NB4 (cell line): Measurements from ENCODE around the gene BCAR3.

Experiments
- DNase-seq: peaks from one replicate; pipeline ENCODE4 v3.0.0; 2010; ENCODE audit warnings: low read depth
- H3K4me3 ChIP-seq: one replicate; pipeline ENCODE4 v1.5.1; 2011; ENCODE audit warnings: mild to moderate bottlenecking, low read depth, low read length, moderate library complexity
- MYC ChIP-seq: IDR thresholded peaks from 2 replicates; pipeline ENCODE4 v1.6.1; 2011; ENCODE audit warnings: low read depth, low read length
- POLR2A ChIP-seq: IDR thresholded peaks from 2 replicates; pipeline ENCODE4 v1.6.1; 2011; ENCODE audit warnings: mild to moderate bottlenecking; ENCODE audit not compliant: insufficient read length; ENCODE audit errors: extremely low read depth
- TF ChIP-seq, protein P1 (sequence below): IDR thresholded peaks from 2 replicates; pipeline ENCODE4 v1.6.1; 2011; ENCODE audit warnings: low read depth, low read length
- TF ChIP-seq, protein P2 (sequence below): IDR thresholded peaks from one replicate; pipeline ENCODE4 v1.5.1; 2012; ENCODE audit warnings: low read depth, low read length

The BCAR3 gene

DNA sequence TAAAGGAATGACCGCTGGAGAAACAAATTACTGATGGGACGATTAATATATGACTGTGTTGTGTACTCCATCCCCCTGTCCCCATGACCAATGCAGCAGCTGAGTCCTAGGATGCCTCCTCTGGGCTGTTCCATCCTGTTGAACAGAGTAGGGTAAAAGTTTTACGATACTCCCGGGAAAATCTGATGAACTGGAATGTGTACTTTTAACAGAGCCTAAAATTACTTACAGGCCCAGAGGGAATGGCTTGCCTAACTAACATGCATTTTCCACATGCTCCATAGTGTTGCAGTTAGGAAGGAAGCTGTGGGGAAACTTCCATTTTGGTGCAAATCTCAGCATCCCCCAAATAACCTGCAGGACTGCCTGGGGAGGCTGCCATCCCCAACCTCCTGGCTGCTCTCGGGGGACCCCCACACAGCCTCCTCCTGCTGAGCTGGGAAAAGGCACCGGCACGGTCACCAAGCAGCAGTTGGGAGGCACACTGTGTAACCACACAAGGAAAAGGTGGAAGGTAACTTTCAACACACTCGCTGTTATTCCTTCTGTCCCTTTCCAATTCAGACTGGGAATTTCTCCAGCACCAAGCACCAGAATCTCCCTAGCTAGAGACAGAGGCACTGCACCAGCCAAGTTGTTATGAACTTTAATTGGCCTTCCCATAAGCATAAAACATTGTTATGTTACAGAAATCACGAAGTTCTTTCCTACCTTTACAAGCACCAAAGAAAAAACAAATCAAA, 97.2 kb downstream of the BCAR3 start:
- no peak overlapping the region for H3K4me3 ChIP-seq
- TF ChIP-seq POLR2A = no peak
- TF ChIP-seq, protein P1, sequence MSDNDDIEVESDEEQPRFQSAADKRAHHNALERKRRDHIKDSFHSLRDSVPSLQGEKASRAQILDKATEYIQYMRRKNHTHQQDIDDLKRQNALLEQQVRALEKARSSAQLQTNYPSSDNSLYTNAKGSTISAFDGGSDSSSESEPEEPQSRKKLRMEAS = no peak
- TF ChIP-seq MYC = no peak
- no peak for DNase-seq

DNA sequence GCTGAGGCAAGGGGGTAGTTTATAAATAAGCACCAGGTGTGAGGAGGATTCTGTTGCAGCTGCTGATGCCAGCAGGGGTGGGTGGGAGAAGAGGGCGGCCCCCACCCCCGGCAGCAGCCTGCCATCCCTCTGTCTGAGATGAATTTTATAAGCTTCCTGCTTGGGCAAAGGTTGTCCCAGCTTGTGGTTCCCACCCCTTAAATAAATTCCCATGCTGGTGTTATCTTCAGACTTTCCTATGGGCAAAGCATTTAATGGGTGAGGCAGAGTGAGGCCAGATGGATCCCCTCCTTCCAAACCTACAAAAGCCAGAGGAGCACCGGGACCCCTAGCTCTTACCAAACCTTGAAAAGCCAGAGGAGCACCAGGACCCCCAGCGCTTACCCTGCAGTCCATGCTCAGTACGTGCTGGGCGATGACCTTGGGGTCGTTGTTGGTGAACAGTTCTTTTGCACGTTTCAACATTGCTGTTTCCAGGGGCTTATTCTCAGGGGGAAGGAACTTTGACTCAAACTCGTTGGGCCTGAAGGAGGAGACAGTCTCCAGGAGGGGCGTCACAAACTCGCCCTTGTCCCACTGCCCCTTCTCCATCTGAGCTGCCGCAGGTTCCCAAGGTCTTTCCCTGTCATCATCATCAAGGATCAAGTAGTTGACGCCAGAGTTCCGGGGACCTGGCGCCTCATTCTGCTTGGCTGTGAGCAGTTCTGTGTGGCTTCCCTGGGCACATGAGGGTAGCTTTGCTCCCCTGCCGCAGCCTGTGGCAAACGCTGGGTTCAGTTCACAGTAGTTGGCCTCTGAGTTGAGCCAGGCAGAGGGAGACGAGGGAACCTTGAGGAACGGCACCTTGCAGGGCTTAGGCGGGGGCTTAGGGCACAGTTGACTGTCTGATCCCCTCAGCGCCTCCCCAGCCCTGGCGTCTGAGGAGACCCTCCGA, 99.5 kb downstream of the BCAR3 start:
- no peak overlapping the region for H3K4me3 ChIP-seq
- DNase-seq = no peak

DNA sequence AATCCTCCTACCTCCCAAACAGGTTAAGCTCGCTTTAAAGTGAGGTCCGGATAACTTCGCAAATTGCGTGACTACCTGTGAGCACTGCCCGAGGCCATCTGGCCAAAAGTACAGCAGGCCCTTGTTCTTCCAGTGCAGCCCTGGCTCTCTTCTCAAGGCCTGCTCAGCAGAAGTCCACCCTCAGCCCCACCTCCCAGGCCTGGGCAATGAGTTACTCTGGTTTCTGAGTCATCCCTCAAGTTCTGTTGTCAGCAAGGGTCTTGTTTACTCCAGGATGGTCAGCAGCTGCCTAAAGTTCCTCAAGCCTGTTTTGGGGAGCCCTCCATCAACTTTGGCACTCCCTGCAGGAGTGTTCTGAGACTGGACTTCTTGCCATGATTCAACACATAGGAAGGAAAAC, 101.7 kb downstream of the BCAR3 start:
- no peak overlapping the region for H3K4me3 ChIP-seq
- peak; percentile 4 for DNase-seq
- TF ChIP-seq MYC = no peak
- TF ChIP-seq, protein P1 = no peak
- no peak for TF ChIP-seq POLR2A
- TF ChIP-seq, protein P2, sequence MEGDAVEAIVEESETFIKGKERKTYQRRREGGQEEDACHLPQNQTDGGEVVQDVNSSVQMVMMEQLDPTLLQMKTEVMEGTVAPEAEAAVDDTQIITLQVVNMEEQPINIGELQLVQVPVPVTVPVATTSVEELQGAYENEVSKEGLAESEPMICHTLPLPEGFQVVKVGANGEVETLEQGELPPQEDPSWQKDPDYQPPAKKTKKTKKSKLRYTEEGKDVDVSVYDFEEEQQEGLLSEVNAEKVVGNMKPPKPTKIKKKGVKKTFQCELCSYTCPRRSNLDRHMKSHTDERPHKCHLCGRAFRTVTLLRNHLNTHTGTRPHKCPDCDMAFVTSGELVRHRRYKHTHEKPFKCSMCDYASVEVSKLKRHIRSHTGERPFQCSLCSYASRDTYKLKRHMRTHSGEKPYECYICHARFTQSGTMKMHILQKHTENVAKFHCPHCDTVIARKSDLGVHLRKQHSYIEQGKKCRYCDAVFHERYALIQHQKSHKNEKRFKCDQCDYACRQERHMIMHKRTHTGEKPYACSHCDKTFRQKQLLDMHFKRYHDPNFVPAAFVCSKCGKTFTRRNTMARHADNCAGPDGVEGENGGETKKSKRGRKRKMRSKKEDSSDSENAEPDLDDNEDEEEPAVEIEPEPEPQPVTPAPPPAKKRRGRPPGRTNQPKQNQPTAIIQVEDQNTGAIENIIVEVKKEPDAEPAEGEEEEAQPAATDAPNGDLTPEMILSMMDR = no peak

More for the DNA sequence above, 99.5 kb downstream of the BCAR3 start:
- TF ChIP-seq MYC = no peak
- no peak for TF ChIP-seq POLR2A
- TF ChIP-seq, protein P2 = no peak
- TF ChIP-seq, protein P1 = no peak

DNA sequence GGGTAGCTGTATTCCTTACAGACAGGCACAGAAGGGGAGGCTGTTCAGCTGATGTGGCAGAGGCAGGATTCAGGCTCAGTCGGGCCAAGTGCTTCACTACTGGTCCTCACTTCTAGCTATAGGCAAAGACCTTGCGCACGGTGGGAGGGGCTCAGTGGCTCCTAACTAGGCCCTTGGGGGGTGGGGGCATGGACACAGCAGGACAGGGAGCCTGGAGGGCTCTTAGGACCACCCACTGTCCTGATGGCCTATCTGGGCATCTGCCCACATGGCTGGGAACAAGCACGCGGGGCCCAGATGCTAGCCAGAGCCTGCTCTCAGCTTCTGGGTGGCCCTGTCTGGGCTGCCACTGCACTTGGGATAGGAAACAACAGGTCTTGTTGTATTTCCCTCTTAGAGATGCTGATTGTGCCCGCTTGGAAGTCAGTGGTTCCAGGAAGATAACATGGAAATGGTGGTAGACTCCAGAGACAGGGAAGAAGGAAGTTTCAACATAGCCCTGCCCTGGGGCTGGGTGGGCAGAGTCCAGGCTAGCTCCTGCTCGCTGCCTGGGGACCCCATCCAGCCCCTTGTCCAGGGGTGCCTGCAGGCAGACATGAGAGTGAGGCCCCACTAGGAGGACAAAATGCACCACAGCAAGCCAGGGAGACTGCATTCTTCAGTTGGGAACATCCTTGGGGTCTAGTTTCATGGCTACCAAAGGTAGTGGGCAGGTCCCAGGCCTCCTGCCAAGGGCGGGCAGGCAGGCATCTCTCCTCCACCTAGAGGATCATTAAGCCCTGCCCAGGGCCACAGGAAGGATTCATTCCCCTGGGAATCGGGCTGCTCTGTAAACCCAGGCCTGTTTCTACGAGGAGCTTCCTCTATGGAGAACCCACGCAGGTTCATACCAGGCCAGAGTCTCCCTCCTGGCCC, 102.5 kb downstream of the BCAR3 start:
- TF ChIP-seq POLR2A = no peak
- TF ChIP-seq, protein P1 = no peak
- TF ChIP-seq, protein P2 = no peak
- no peak for TF ChIP-seq MYC
- DNase-seq = no peak
- H3K4me3 ChIP-seq = no peak overlapping the region

DNA sequence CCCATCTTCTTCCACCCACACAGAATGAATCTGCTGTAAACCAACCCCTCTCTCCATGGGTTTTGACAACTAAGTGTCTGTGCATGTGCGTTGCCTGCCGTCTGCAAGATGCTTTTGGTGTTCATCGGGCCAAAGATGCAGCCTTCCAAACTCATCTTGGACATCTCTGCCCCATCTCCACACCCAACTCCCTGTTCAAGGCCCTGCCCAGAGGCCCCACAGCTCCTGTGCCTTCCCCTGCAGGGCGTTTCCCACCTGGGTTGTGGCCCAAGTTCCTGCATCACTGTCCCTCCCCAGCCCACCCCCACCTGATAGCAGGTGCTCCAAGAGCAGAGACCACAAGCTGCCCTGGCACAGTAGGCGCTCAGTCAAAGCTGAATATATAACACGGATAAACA, 103.2 kb downstream of the BCAR3 start:
- TF ChIP-seq, protein P1 = no peak
- TF ChIP-seq MYC = no peak
- TF ChIP-seq POLR2A = no peak
- TF ChIP-seq, protein P2 = no peak
- DNase-seq = no peak

More for the DNA sequence above, 103.2 kb downstream of the BCAR3 start:
- no peak overlapping the region for H3K4me3 ChIP-seq
